ENCODE data around the gene C1QL1.

C1QL1 gene

GRCh38 chr17:44912763-44913544, 55.1 kb downstream of the C1QL1 start:
- no peak for DNase-seq

- DNase-seq, result no peak
These were observed 56.7 kb downstream of the C1QL1 start for GRCh38 chr17:44911133-44912001.

- DNase-seq, result no peak
These were observed 57.6 kb downstream of the C1QL1 start for GRCh38 chr17:44910231-44911106.

All from NCI-H2081 treated with DMSO at 0.1 percent for 48 hours (cell line).